Measurements from ENCODE around the gene WDR88.
A peak's percentile ranks its signal among the peaks of the same experiment; 100 is the strongest.

WDR88 gene

DNA sequence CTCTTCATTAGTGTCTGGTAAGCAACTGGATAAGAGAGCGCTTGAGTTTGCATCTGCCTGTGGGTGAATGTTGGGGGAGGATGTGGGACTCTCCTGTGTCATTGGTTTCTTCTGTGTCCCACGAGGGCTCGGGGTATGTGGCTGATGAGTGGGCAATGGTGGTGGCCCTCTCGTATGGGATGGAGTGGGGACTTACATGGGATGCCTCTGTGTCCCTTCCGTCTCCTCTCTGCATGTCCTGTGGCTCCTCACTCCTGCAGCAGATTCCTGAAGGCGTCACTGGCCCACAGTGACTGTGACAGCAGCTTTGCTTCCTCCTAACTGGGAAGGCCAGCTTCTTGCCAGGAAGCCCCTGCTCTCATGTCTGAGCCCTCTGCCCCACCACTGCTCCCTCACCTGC, 59.6 kb downstream of the WDR88 start:
- TF ChIP-seq, protein P1, sequence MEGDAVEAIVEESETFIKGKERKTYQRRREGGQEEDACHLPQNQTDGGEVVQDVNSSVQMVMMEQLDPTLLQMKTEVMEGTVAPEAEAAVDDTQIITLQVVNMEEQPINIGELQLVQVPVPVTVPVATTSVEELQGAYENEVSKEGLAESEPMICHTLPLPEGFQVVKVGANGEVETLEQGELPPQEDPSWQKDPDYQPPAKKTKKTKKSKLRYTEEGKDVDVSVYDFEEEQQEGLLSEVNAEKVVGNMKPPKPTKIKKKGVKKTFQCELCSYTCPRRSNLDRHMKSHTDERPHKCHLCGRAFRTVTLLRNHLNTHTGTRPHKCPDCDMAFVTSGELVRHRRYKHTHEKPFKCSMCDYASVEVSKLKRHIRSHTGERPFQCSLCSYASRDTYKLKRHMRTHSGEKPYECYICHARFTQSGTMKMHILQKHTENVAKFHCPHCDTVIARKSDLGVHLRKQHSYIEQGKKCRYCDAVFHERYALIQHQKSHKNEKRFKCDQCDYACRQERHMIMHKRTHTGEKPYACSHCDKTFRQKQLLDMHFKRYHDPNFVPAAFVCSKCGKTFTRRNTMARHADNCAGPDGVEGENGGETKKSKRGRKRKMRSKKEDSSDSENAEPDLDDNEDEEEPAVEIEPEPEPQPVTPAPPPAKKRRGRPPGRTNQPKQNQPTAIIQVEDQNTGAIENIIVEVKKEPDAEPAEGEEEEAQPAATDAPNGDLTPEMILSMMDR (conservative IDR thresholded peaks at IDR 0.05; ENCODE audit: low read depth, low read length) = no peak
- H3K4me3 ChIP-seq (ENCODE audit: low read depth, low read length) = no peak overlapping the region
- no peak for DNase-seq (ENCODE audit: low read depth)

DNA sequence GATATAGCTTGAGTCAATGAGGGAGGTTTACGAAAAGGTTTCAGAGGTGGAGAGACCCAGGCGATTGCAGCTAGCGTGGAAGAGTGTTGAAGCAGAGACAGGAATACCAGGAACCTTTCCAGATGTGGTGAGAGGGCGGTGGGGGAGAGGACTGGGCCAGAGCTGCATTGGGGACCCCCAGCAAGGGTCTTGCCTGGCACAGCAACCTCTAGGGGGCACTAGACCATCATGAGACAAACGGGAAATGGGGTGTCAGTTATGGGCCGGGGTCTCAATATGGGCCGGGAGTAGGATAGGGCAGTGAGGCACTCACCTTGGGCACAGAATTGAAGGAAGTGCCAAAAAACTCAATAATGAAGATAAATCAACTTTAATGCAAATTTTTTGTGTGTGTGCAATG, 60.1 kb downstream of the WDR88 start:
- no peak for DNase-seq (ENCODE audit: low read depth)
- TF ChIP-seq, protein P1 (conservative IDR thresholded peaks at IDR 0.05; ENCODE audit: low read depth, low read length) = peak; percentile 42
- H3K4me3 ChIP-seq (ENCODE audit: low read depth, low read length) = no peak overlapping the region

DNA sequence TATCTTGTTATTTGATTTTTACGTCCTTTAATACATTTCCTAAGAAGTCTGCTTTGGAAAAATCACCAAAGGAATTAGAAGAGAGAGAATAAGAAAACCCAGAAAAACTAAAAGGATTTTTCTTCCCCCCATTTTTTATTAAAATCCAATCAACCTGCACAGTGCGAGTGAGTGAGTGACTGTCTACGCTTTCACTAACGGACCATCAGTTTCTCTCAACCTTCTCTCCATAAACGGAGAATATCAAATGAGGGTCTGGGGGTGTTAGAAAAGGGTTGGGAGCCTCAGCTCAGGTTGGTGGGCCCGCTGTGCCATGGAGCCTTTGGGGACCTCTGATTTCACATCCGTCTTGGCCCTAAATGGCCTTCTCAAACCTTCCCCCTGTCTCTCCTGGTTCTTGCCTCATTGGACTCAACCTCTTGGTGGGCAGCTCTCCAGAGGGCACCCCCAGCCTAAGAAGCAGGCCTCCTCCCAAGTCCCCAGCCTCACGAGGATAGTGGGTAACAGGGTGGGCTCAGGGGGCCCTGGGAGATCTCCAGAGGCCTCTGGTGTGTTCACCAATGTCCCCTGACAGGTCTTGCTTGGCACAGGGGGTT, 61.5 kb downstream of the WDR88 start:
- TF ChIP-seq, protein P1 (conservative IDR thresholded peaks at IDR 0.05; ENCODE audit: low read depth, low read length) = no peak
- no peak for DNase-seq (ENCODE audit: low read depth)
- H3K4me3 ChIP-seq (ENCODE audit: low read depth, low read length) = peak overlapping the region; percentile 36

DNA sequence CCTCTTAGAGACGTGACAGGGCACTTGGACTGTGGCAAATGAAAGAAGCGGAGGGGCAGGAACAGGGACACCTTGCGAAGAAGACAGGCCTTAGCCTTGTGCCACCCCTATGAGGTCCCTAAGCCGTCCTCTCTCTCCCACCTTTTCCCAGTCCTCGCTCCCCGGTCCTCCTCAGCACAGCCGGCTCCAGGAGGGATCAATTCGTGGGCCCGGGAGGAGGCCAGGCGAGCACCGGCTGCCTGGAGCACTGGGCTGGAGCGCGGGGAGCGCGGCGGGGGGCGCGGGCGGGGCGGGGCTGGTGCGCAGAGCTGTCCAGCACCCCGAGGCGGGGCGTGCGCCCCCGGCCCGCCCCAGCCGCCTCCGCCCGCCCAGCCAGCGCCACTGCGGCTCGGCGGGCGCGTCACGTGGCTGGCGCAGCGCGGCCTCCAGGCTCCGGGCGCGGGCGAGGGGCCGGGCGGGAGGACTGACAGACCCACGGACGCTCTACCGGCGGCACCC, 62.0 kb downstream of the WDR88 start, which contains the start of gene LRP3:
TSS of gene LRP3 (plus strand) at position 466 of the 498 bp plus-strand sequence. CDS start 456 bp downstream, outside the sequence.
- TF ChIP-seq, protein P1 (conservative IDR thresholded peaks at IDR 0.05; ENCODE audit: low read depth, low read length) = no peak
- peak within 1 kb of the TSS; percentile 60 for H3K4me3 ChIP-seq (ENCODE audit: low read depth, low read length)
- DNase-seq (ENCODE audit: low read depth) = peak; percentile 26

DNA sequence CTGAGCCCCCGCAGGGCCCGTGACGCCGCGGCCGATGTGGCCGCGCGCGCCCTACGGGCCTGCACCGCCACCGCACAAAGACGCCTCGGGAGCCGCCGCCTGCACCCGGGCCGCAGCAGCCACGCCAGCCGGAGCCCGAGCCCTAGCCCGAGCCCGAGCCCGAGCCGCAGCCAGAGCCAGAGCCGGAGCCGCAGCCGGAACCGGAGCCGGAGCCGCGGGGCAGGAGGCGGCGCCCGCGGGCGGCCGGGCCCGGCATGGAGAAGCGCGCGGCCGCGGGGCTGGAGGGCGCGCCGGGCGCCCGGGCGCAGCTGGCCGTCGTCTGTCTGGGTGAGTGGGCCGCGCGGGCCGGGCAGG, 62.6 kb downstream of the WDR88 start:
- DNase-seq (ENCODE audit: low read depth) = no peak
- TF ChIP-seq, protein P1 (conservative IDR thresholded peaks at IDR 0.05; ENCODE audit: low read depth, low read length) = no peak
- peak overlapping the region; percentile 60 for H3K4me3 ChIP-seq (ENCODE audit: low read depth, low read length)

DNA sequence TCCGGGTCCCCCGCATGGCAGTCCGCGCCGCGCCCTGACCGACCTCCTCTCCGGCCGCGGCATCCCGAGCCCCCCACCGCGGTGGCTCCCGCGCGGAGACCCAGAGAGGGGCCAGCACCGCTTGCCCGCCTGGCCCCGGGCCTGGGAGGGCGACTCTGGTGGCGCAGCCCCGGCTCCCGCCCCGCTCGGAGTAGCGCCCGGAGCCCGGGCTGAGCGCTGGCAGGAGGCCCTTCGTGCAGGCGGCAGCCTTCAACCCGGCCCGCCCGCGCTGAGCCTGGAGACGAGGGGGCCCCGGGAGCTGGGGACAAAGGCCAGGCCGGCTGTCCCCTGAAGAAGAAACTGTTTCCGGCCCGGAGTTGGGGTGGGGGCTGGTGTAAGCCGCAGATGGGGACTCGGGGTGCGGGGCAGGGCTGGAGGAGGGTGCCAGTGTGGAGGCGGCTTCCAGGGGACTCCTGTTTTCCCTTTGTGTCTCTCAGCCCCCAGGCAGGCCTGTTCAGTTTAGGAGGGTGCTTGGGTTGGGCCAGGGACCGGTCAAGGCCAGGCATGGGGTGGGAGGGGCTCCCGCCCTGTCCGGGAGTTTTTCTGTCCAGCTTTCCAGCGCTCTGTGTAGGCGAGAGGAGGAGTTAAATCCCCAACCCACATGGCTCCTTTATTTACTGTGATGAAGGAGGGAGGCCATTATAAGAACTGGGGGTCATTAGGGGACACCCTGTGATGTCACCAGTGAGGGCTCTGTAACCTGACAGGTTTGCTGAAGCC, 63.2 kb downstream of the WDR88 start:
- H3K4me3 ChIP-seq (ENCODE audit: low read depth, low read length) = peak overlapping the region; percentile 60
- DNase-seq (ENCODE audit: low read depth) = peak; percentile 41
- TF ChIP-seq, protein P1 (conservative IDR thresholded peaks at IDR 0.05; ENCODE audit: low read depth, low read length) = no peak

Measured in choroid plexus epithelial cell (primary cell).